WTC11 (cell line): Measurements from ENCODE around the gene MCFD2. TPM values are rescaled to one million over a fixed set of nuclear protein-coding genes. Genes with fewer than 3 reads are reported as not detected.

Experiments
- ATAC-seq: fragments of 200-7000 bp; cut with Tn5 transposase; 2 replicates; pipeline ENCODE4 v1.10.0; 2021; ENCODE audit warnings: mild to moderate bottlenecking, moderate library complexity
- CTCF ChIA-PET: fragments of 300-600 bp; sonication (Branson Sonifier 250); formaldehyde crosslinking; loops from one replicate; lab custom pipeline; 2021; ENCODE audit warnings: antibody characterized with exemption; lab: Charles Lee
- POLR2A ChIA-PET: fragments of 350-600 bp; sonication (Branson Sonifier 250); formaldehyde crosslinking; loops from one replicate; lab custom pipeline; 2021; ENCODE audit warnings: antibody characterized with exemption; lab: Charles Lee
- DNase-seq: peaks from one replicate; pipeline ENCODE4 v3.0.0; 2021; ENCODE audit warnings: low spot score
- H3K27ac Mint-ChIP-seq: 2 replicates; pipeline ENCODE4 v1.8.0; 2021; ENCODE audit warnings: mixed read lengths
- H3K27me3 Mint-ChIP-seq: 2 replicates; pipeline ENCODE4 v1.8.0; 2021; ENCODE audit warnings: low read depth, mild to moderate bottlenecking, moderate library complexity, mixed read lengths
- H3K36me3 Mint-ChIP-seq: 2 replicates; pipeline ENCODE4 v1.8.0; 2021; ENCODE audit warnings: mixed read lengths
- H3K4me1 Mint-ChIP-seq: 2 replicates; pipeline ENCODE4 v1.8.0; 2022; ENCODE audit warnings: mixed read lengths
- H3K4me3 Mint-ChIP-seq: 2 replicates; pipeline ENCODE4 v1.8.0; 2021; ENCODE audit warnings: mild to moderate bottlenecking, moderate library complexity, mixed read lengths
- H3K9me3 Mint-ChIP-seq: 2 replicates; pipeline ENCODE4 v1.8.0; 2021; ENCODE audit warnings: mixed read lengths
- AR ChIP-seq: fragments of 250-450 bp; sonication (Bioruptor Pico); IDR thresholded peaks from 2 replicates; pipeline ENCODE4 v1.9.0; 2021; ENCODE audit warnings: mild to moderate bottlenecking
- CBFB ChIP-seq: sonication (generic); formaldehyde crosslinking; IDR thresholded peaks from 2 replicates; pipeline ENCODE4 v1.8.1; 2022; ENCODE audit warnings: mild to moderate bottlenecking, low read depth, missing genetic modification reagents
- CREM ChIP-seq: sonication (generic); formaldehyde crosslinking; IDR thresholded peaks from 2 replicates; pipeline ENCODE4 v1.8.1; 2022; ENCODE audit warnings: mild to moderate bottlenecking, missing genetic modification reagents, moderate library complexity
- ELF4 ChIP-seq: sonication (generic); formaldehyde crosslinking; IDR thresholded peaks from 2 replicates; pipeline ENCODE4 v1.8.1; 2022; ENCODE audit warnings: low read depth, mild to moderate bottlenecking, moderate library complexity, missing genetic modification reagents
- FOXJ3 ChIP-seq: sonication (generic); formaldehyde crosslinking; IDR thresholded peaks from 2 replicates; pipeline ENCODE4 v1.9.0; 2021; ENCODE audit warnings: missing genetic modification reagents, mild to moderate bottlenecking, borderline replicate concordance
- JUN ChIP-seq: sonication (generic); formaldehyde crosslinking; IDR thresholded peaks from 2 replicates; pipeline ENCODE4 v1.8.0; 2023; ENCODE audit warnings: mild to moderate bottlenecking, missing genetic modification reagents
- MYBL2 ChIP-seq: sonication (generic); formaldehyde crosslinking; IDR thresholded peaks from 2 replicates; pipeline ENCODE4 v1.8.1; 2023; ENCODE audit warnings: mild to moderate bottlenecking, moderate library complexity, missing genetic modification reagents
- RELA ChIP-seq: sonication (generic); formaldehyde crosslinking; IDR thresholded peaks from 2 replicates; pipeline ENCODE4 v1.8.1; 2022; ENCODE audit warnings: missing genetic modification reagents, mild to moderate bottlenecking, borderline replicate concordance
- SMAD3 ChIP-seq: sonication (generic); formaldehyde crosslinking; IDR thresholded peaks from 2 replicates; pipeline ENCODE4 v1.8.0; 2022; ENCODE audit warnings: missing genetic modification reagents, mild to moderate bottlenecking, borderline replicate concordance
- SMAD4 ChIP-seq: sonication (generic); formaldehyde crosslinking; IDR thresholded peaks from 2 replicates; pipeline ENCODE4 v1.8.0; 2022; ENCODE audit warnings: mild to moderate bottlenecking, missing genetic modification reagents
- ZNF121 ChIP-seq: sonication (generic); formaldehyde crosslinking; IDR thresholded peaks from 2 replicates; pipeline ENCODE4 v1.8.0; 2023; ENCODE audit warnings: missing genetic modification reagents
- ZNF317 ChIP-seq: sonication (generic); formaldehyde crosslinking; IDR thresholded peaks from 2 replicates; pipeline ENCODE4 v1.8.1; 2023; ENCODE audit warnings: low read depth, mild to moderate bottlenecking, moderate library complexity, missing genetic modification reagents, borderline replicate concordance
- ZNF423 ChIP-seq: fragments of 250-450 bp; sonication (Bioruptor Pico); IDR thresholded peaks from 2 replicates; pipeline ENCODE4 v2.1.2; 2022; ENCODE audit warnings: mild to moderate bottlenecking, moderate library complexity
- ZNF532 ChIP-seq: fragments of 250-450 bp; sonication (Bioruptor Pico); IDR thresholded peaks from 2 replicates; pipeline ENCODE4 v1.9.0; 2021; ENCODE audit warnings: mild to moderate bottlenecking, borderline replicate concordance
- total RNA-seq: library from RNA; stranded (reverse); gene quantifications from 3 replicates; pipeline ENCODE4 v1.2.3, GENCODE V29; 2021
- TF ChIP-seq, protein P1 (sequence below): fragments of 250-450 bp; sonication (Bioruptor Pico); IDR thresholded peaks from 2 replicates; pipeline ENCODE4 v1.9.0; 2021; ENCODE audit warnings: moderate library complexity, mild to moderate bottlenecking, inconsistent platforms, borderline replicate concordance
- TF ChIP-seq, protein P2 (sequence below): sonication (generic); formaldehyde crosslinking; IDR thresholded peaks from 2 replicates; pipeline ENCODE4 v1.8.0; 2022; ENCODE audit warnings: mild to moderate bottlenecking, missing genetic modification reagents
- TF ChIP-seq, protein P3 (sequence below): sonication (generic); formaldehyde crosslinking; IDR thresholded peaks from 2 replicates; pipeline ENCODE4 v1.8.0; 2022; ENCODE audit warnings: mild to moderate bottlenecking, missing genetic modification reagents
- TF ChIP-seq, protein P4 (sequence below): sonication (generic); formaldehyde crosslinking; IDR thresholded peaks from 2 replicates; pipeline ENCODE4 v1.8.1; 2023; ENCODE audit warnings: mild to moderate bottlenecking, missing genetic modification reagents, borderline replicate concordance
- TF ChIP-seq, protein P5 (sequence below): sonication (generic); formaldehyde crosslinking; IDR thresholded peaks from 2 replicates; pipeline ENCODE4 v1.8.1; 2022; ENCODE audit warnings: low read depth, mild to moderate bottlenecking, moderate library complexity, missing genetic modification reagents, borderline replicate concordance
- TF ChIP-seq, protein P6 (sequence below): sonication (generic); formaldehyde crosslinking; conservative IDR thresholded peaks from 2 replicates; pipeline ENCODE4 v1.8.1; 2022; ENCODE audit warnings: mild to moderate bottlenecking, missing genetic modification reagents

MCFD2 gene
- total RNA-seq, 1 experiment from 2014 or later: 68.1 TPM

GRCh38 chr2:46901611-46902010 lies 14.0 kb downstream of the MCFD2 start:
- ChIA-PET POLR2A (no interaction called here), CTCF (no interaction called here)
- H3K9me3 Mint-ChIP-seq: no peaks in the 10 kb centered on the region
- H3K27ac Mint-ChIP-seq: no peak overlapping the region
- ATAC-seq (no peak), DNase-seq (no peak)
- no peaks in the 10 kb centered on the region for H3K4me1 Mint-ChIP-seq
- H3K27me3 Mint-ChIP-seq: no peaks in the 10 kb centered on the region
- H3K4me3 Mint-ChIP-seq: no peak overlapping the region
- TF ChIP-seq SMAD4 (CRISPR knock-in tag) (no peak), FOXJ3 (CRISPR knock-in tag) (no peak), ZNF423 (CRISPR knock-in tag) (no peak), CREM (CRISPR knock-in tag) (no peak)
- TF ChIP-seq, protein P1, sequence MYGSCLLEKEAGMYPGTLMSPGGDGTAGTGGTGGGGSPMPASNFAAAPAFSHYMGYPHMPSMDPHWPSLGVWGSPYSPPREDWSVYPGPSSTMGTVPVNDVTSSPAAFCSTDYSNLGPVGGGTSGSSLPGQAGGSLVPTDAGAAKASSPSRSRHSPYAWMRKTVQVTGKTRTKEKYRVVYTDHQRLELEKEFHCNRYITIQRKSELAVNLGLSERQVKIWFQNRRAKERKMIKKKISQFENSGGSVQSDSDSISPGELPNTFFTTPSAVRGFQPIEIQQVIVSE (CRISPR knock-in tag): no peak
- TF ChIP-seq, protein P2, sequence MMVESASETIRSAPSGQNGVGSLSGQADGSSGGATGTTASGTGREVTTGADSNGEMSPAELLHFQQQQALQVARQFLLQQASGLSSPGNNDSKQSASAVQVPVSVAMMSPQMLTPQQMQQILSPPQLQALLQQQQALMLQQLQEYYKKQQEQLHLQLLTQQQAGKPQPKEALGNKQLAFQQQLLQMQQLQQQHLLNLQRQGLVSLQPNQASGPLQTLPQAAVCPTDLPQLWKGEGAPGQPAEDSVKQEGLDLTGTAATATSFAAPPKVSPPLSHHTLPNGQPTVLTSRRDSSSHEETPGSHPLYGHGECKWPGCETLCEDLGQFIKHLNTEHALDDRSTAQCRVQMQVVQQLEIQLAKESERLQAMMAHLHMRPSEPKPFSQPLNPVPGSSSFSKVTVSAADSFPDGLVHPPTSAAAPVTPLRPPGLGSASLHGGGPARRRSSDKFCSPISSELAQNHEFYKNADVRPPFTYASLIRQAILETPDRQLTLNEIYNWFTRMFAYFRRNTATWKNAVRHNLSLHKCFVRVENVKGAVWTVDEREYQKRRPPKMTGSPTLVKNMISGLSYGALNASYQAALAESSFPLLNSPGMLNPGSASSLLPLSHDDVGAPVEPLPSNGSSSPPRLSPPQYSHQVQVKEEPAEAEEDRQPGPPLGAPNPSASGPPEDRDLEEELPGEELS (CRISPR knock-in tag): no peak
- H3K36me3 Mint-ChIP-seq: peaks cover 13% of the 10 kb centered on the region

- no peaks in the 10 kb centered on the region for H3K27me3 Mint-ChIP-seq
- peaks cover 5% of the 10 kb centered on the region for H3K36me3 Mint-ChIP-seq
- ChIA-PET CTCF (no interaction called here), POLR2A (no interaction called here)
- no peaks in the 10 kb centered on the region for H3K4me1 Mint-ChIP-seq
- ATAC-seq (no peak), DNase-seq (no peak)
- H3K27ac Mint-ChIP-seq: no peak overlapping the region
- H3K4me3 Mint-ChIP-seq: no peak overlapping the region
- H3K9me3 Mint-ChIP-seq: no peaks in the 10 kb centered on the region
- TF ChIP-seq, protein P3, sequence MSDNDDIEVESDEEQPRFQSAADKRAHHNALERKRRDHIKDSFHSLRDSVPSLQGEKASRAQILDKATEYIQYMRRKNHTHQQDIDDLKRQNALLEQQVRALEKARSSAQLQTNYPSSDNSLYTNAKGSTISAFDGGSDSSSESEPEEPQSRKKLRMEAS: no peak
- TF ChIP-seq RELA (CRISPR knock-in tag) (no peak), AR (CRISPR knock-in tag) (no peak), ZNF121 (CRISPR knock-in tag) (no peak), ELF4 (no peak), CBFB (CRISPR knock-in tag) (no peak), JUN (CRISPR knock-in tag) (no peak), ZNF532 (CRISPR knock-in tag) (no peak), MYBL2 (no peak), ZNF317 (CRISPR knock-in tag) (no peak), SMAD3 (CRISPR knock-in tag) (no peak)
- TF ChIP-seq, protein P4, sequence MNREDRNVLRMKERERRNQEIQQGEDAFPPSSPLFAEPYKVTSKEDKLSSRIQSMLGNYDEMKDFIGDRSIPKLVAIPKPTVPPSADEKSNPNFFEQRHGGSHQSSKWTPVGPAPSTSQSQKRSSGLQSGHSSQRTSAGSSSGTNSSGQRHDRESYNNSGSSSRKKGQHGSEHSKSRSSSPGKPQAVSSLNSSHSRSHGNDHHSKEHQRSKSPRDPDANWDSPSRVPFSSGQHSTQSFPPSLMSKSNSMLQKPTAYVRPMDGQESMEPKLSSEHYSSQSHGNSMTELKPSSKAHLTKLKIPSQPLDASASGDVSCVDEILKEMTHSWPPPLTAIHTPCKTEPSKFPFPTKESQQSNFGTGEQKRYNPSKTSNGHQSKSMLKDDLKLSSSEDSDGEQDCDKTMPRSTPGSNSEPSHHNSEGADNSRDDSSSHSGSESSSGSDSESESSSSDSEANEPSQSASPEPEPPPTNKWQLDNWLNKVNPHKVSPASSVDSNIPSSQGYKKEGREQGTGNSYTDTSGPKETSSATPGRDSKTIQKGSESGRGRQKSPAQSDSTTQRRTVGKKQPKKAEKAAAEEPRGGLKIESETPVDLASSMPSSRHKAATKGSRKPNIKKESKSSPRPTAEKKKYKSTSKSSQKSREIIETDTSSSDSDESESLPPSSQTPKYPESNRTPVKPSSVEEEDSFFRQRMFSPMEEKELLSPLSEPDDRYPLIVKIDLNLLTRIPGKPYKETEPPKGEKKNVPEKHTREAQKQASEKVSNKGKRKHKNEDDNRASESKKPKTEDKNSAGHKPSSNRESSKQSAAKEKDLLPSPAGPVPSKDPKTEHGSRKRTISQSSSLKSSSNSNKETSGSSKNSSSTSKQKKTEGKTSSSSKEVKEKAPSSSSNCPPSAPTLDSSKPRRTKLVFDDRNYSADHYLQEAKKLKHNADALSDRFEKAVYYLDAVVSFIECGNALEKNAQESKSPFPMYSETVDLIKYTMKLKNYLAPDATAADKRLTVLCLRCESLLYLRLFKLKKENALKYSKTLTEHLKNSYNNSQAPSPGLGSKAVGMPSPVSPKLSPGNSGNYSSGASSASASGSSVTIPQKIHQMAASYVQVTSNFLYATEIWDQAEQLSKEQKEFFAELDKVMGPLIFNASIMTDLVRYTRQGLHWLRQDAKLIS (CRISPR knock-in tag): no peak
- TF ChIP-seq, protein P5, sequence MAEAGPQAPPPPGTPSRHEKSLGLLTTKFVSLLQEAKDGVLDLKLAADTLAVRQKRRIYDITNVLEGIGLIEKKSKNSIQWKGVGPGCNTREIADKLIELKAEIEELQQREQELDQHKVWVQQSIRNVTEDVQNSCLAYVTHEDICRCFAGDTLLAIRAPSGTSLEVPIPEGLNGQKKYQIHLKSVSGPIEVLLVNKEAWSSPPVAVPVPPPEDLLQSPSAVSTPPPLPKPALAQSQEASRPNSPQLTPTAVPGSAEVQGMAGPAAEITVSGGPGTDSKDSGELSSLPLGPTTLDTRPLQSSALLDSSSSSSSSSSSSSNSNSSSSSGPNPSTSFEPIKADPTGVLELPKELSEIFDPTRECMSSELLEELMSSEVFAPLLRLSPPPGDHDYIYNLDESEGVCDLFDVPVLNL (CRISPR knock-in tag): no peak
- TF ChIP-seq, protein P6, sequence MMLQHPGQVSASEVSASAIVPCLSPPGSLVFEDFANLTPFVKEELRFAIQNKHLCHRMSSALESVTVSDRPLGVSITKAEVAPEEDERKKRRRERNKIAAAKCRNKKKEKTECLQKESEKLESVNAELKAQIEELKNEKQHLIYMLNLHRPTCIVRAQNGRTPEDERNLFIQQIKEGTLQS (CRISPR knock-in tag): no peak
Measured at GRCh38 chr2:46900381-46900780, 15.2 kb downstream of the MCFD2 start.
